GM23338 (cell line): ENCODE data around the gene LOXL1. TPM values are rescaled to one million over a fixed set of nuclear protein-coding genes. Genes with fewer than 3 reads are reported as not detected.

Experiments used
- ATAC-seq: fragments of 200-7000 bp; cut with Tn5 transposase; 3 replicates; pipeline ENCODE4 v1.9.1; 2020
- DNase-seq: peaks from one replicate; pipeline ENCODE4 v3.0.0-alpha.2; 2015; ENCODE audit warnings: low spot score
- H2AFZ ChIP-seq: fragments of 200-600 bp; sonication (generic); 2 replicates; pipeline ENCODE4 v1.8.0; 2016; ENCODE audit warnings: antibody characterized with exemption, mild to moderate bottlenecking, moderate library complexity
- H3F3A ChIP-seq: fragments of 200-600 bp; sonication (generic); replicated peaks from 2 replicates; pipeline ENCODE4 v1.8.0; 2017; ENCODE audit warnings: antibody characterized with exemption, mixed run types, low read depth
- H3K27ac ChIP-seq: fragments of 200-600 bp; sonication (generic); 2 replicates; pipeline ENCODE4 v1.6.1; 2016; ENCODE audit warnings: low read depth
- H3K27me3 ChIP-seq: fragments of 200-600 bp; sonication (generic); 2 replicates; pipeline ENCODE4 v1.8.0; 2016; ENCODE audit warnings: mild to moderate bottlenecking, mixed run types, moderate library complexity; ENCODE audit not compliant: insufficient read depth
- H3K36me3 ChIP-seq: fragments of 200-600 bp; sonication (generic); 2 replicates; pipeline ENCODE4 v1.8.0; 2016; ENCODE audit warnings: mild to moderate bottlenecking; ENCODE audit not compliant: insufficient read depth
- H3K4me1 ChIP-seq: fragments of 200-600 bp; sonication (generic); 2 replicates; pipeline ENCODE4 v1.8.0; 2016; ENCODE audit warnings: mild to moderate bottlenecking, moderate library complexity; ENCODE audit not compliant: insufficient read depth
- H3K4me2 ChIP-seq: fragments of 200-600 bp; sonication (generic); 2 replicates; pipeline ENCODE4 v1.7.1; 2017; ENCODE audit warnings: mixed run types
- H3K4me3 ChIP-seq: fragments of 200-600 bp; sonication (generic); 2 replicates; pipeline ENCODE4 v1.6.1; 2016; ENCODE audit warnings: mixed run types
- H3K79me2 ChIP-seq: fragments of 200-600 bp; sonication (generic); replicated peaks from 2 replicates; pipeline ENCODE4 v1.8.0; 2017; ENCODE audit warnings: mild to moderate bottlenecking; ENCODE audit not compliant: insufficient read depth
- H3K9me2 ChIP-seq: fragments of 200-600 bp; sonication (generic); 2 replicates; pipeline ENCODE4 v1.8.0; 2017; ENCODE audit not compliant: insufficient read depth
- H4K20me1 ChIP-seq: fragments of 200-600 bp; sonication (generic); replicated peaks from 2 replicates; pipeline ENCODE4 v1.8.0; 2017; ENCODE audit warnings: mild to moderate bottlenecking; ENCODE audit not compliant: insufficient read depth
- H3K27ac Mint-ChIP-seq: 2 replicates; pipeline ENCODE4 v1.8.0; 2020; ENCODE audit warnings: inconsistent platforms, mild to moderate bottlenecking, moderate library complexity, mixed read lengths
- H3K27me3 Mint-ChIP-seq: 3 replicates; pipeline ENCODE4 v1.8.0; 2022; ENCODE audit warnings: low read depth, mild to moderate bottlenecking, moderate library complexity, mixed read lengths, inconsistent platforms; ENCODE audit not compliant: insufficient read depth, poor library complexity
- H3K36me3 Mint-ChIP-seq: 3 replicates; pipeline ENCODE4 v1.8.0; 2021; ENCODE audit warnings: low read depth, mild to moderate bottlenecking, inconsistent platforms, moderate library complexity, mixed read lengths
- H3K4me1 Mint-ChIP-seq: 3 replicates; pipeline ENCODE4 v1.8.0; 2020; ENCODE audit warnings: mild to moderate bottlenecking, inconsistent platforms, mixed read lengths
- H3K4me3 Mint-ChIP-seq: 3 replicates; pipeline ENCODE4 v1.8.0; 2021; ENCODE audit warnings: moderate library complexity, mild to moderate bottlenecking, inconsistent platforms, mixed read lengths
- H3K9me3 Mint-ChIP-seq: 3 replicates; pipeline ENCODE4 v1.8.0; 2020; ENCODE audit warnings: moderate library complexity, mild to moderate bottlenecking, inconsistent platforms, mixed read lengths
- CREB1 ChIP-seq: fragments of 250-450 bp; sonication (Bioruptor Pico); IDR thresholded peaks from 2 replicates; pipeline ENCODE4 v1.5.0; 2020; ENCODE audit warnings: low read depth, mild to moderate bottlenecking, moderate library complexity
- EZH2 ChIP-seq: fragments of 200-600 bp; sonication (generic); IDR thresholded peaks from one replicate; pipeline ENCODE4 v1.8.0; 2017; ENCODE audit warnings: antibody characterized with exemption, mild to moderate bottlenecking, low read depth; ENCODE audit not compliant: unreplicated experiment
- EZH2phosphoT487 ChIP-seq: fragments of 200-600 bp; sonication (generic); IDR thresholded peaks from one replicate; pipeline ENCODE4 v1.8.1; 2018; ENCODE audit warnings: antibody characterized with exemption; ENCODE audit not compliant: unreplicated experiment
- POLR2AphosphoS5 ChIP-seq: IDR thresholded peaks from 2 replicates; pipeline ENCODE4 v1.6.1; 2016; ENCODE audit warnings: antibody characterized with exemption, low read depth
- REST ChIP-seq: IDR thresholded peaks from one replicate; pipeline ENCODE4 v1.6.1; 2018; ENCODE audit warnings: antibody characterized with exemption; ENCODE audit not compliant: unreplicated experiment
- ZNF331 ChIP-seq: fragments of 250-450 bp; sonication (Bioruptor Pico); IDR thresholded peaks from 2 replicates; pipeline ENCODE4 v1.5.0; 2020; ENCODE audit warnings: low read depth, mild to moderate bottlenecking, moderate library complexity
- ZNF462 ChIP-seq: fragments of 250-450 bp; sonication (Bioruptor Pico); IDR thresholded peaks from 2 replicates; pipeline ENCODE4 v1.5.0; 2020; ENCODE audit warnings: mild to moderate bottlenecking, moderate library complexity
- polyA plus RNA-seq: library from polyadenylated mRNA; unstranded; fragments of >200 nt; fragmentation: Nextera tagmentation; extraction: Ambion mirVana; gene quantifications from 2 replicates; pipeline ENCODE4 v1.2.1, GENCODE V29; 2016
- total RNA-seq: library from RNA; depleted of rRNA; stranded (reverse); fragments of >200 nt; shearing (Covaris generic); gene quantifications from 2 replicates; pipeline ENCODE4 v1.2.3, GENCODE V29; 2014

LOXL1 gene
- total and polyA plus RNA-seq, 2 experiments from 2014 or later = 6.9 to 10.8 TPM

- Mint-ChIP-seq H3K36me3 (no peaks in the 10 kb centered on the region; the same call in 2 of the 3 replicates), H3K4me3 (no peak overlapping the region)
- TF ChIP-seq EZH2phosphoT487 (no peak), REST (no peak), CREB1 (CRISPR knock-in tag) (no peak), EZH2 (no peak), ZNF462 (CRISPR knock-in tag) (no peak), ZNF331 (CRISPR knock-in tag) (no peak), POLR2AphosphoS5 (no peak)
Observed at GRCh38 chr15:73948982-73949381, 22.7 kb downstream of the LOXL1 start.

More at GRCh38 chr15:73948982-73949381, 22.7 kb downstream of the LOXL1 start:
- peaks cover 21% of the 10 kb centered on the region for H3K27me3 Mint-ChIP-seq
- ATAC-seq (no peak), DNase-seq (no peak)
- H3K4me2 ChIP-seq = no peak overlapping the region
- H3K36me3 ChIP-seq = no peaks in the 10 kb centered on the region
- H3K4me1 Mint-ChIP-seq = peaks cover 19% of the 10 kb centered on the region
- H3K27ac Mint-ChIP-seq = no peak overlapping the region
- no peaks in the 10 kb centered on the region for H3F3A ChIP-seq
- no peak overlapping the region for H2AFZ ChIP-seq
- H4K20me1 ChIP-seq = no peaks in the 10 kb centered on the region
- no peak overlapping the region for H3K4me3 ChIP-seq
- H3K9me2 ChIP-seq = no peaks in the 10 kb centered on the region
- no peaks in the 10 kb centered on the region for H3K9me3 Mint-ChIP-seq
- H3K4me1 ChIP-seq = peaks cover 4% of the 10 kb centered on the region; the same call in 1 of the 2 replicates
- no peak overlapping the region for H3K27ac ChIP-seq
- no peaks in the 10 kb centered on the region for H3K79me2 ChIP-seq
- no peaks in the 10 kb centered on the region for H3K27me3 ChIP-seq
